HepG2 (cell line): ENCODE measurements around the gene DIAPH3. TPM values are rescaled to one million over a fixed set of nuclear protein-coding genes. Genes with fewer than 3 reads are reported as not detected.

Experiments
- ATAC-seq: fragments of 200-7000 bp; cut with Tn5 transposase; 3 replicates; pipeline ENCODE4 v1.9.1; 2020; ENCODE audit warnings: mild to moderate bottlenecking, moderate library complexity
- BruUV-seq: library from RNA; stranded (reverse); fragments of 400-500 nt; replicated peaks from 2 replicates; lab custom pipeline; 2021; lab: Mats Ljungman, UMichigan
- CTCF ChIA-PET: fragments of 300-600 bp; formaldehyde crosslinking; extraction: SDS; loops from one replicate; lab custom pipeline; 2021; ENCODE audit warnings: low total read pairs, inconsistent platforms, low intra/inter-chr PET ratio; lab: Yijun Ruan, JAX
- POLR2A ChIA-PET: fragments of 350-600 bp; sonication (Branson Sonifier 250); formaldehyde crosslinking; loops from one replicate; lab custom pipeline; 2020; ENCODE audit warnings: antibody characterized with exemption, inconsistent platforms; lab: Yijun Ruan, JAX
- DNase-seq: peaks from one replicate; pipeline ENCODE4 v3.0.0-alpha.2; 2015; ENCODE audit warnings: low spot score
- FAIRE-seq: peaks from 3 replicates; lab custom pipeline; 2011; peaks lifted over from hg19 to GRCh38; lab: Jason Lieb, UNC
- H2AFZ ChIP-seq: one replicate; pipeline ENCODE4 v1.6.1; 2011; ENCODE audit warnings: low read length, inconsistent platforms
- H3K27ac ChIP-seq: fragments of 300-600 bp; 3 replicates; pipeline ENCODE4 v1.8.0; 2011; ENCODE audit warnings: mixed run types, mild to moderate bottlenecking, mixed read lengths, low read length, inconsistent platforms; ENCODE audit not compliant: insufficient read depth; ENCODE audit errors: extremely low read length
- H3K27me3 ChIP-seq, 2 experiments: fragments of 200-600 bp in 1 of 2; 2 replicates in 1 of 2; 3 replicates in 1 of 2; pipeline versions ENCODE4 v1.6.0 to v1.8.0; 2011; ENCODE audit warnings: low read length in 2 of 2, mild to moderate bottlenecking in 2 of 2, moderate library complexity in 2 of 2, inconsistent platforms in 1 of 2; ENCODE audit not compliant: insufficient read depth in 2 of 2, control insufficient read depth in 1 of 2
- H3K36me3 ChIP-seq, 2 experiments: fragments of 200-600 bp in 1 of 2; replicated peaks in 1 of 2; 2 replicates in 1 of 2; 3 replicates in 1 of 2; pipeline versions ENCODE4 v1.5.1 to v1.8.0; 2011; ENCODE audit warnings: low read length in 2 of 2, inconsistent platforms in 1 of 2; ENCODE audit not compliant: insufficient read depth in 2 of 2, control insufficient read depth in 1 of 2
- H3K4me1 ChIP-seq: 2 replicates; pipeline ENCODE4 v1.5.1; 2012; ENCODE audit warnings: low read length, inconsistent platforms; ENCODE audit not compliant: insufficient read depth
- H3K4me2 ChIP-seq: 2 replicates; pipeline ENCODE4 v1.6.0; 2011; ENCODE audit warnings: low read depth, low read length, inconsistent platforms
- H3K4me3 ChIP-seq, 3 experiments: fragments of 200-600 bp in 1 of 3; sonication (generic), shearing (Covaris generic) in 1 of 3; replicated peaks in 1 of 3; 2 replicates each; pipeline ENCODE4 v1.5.1; 2011 to 2016; ENCODE audit warnings: low read length in 3 of 3, inconsistent platforms in 2 of 3, low read depth in 2 of 3, mild to moderate bottlenecking in 2 of 3, control low read depth in 1 of 3, mixed read lengths in 1 of 3; ENCODE audit not compliant: insufficient read depth in 1 of 3
- H3K79me2 ChIP-seq: one replicate; pipeline ENCODE4 v1.6.1; 2011; ENCODE audit warnings: low read length, inconsistent platforms; ENCODE audit not compliant: insufficient read depth
- H3K9ac ChIP-seq: 2 replicates; pipeline ENCODE4 v1.6.0; 2011; ENCODE audit warnings: mild to moderate bottlenecking, low read depth, low read length, inconsistent platforms; ENCODE audit not compliant: insufficient read depth
- H3K9me3 ChIP-seq: 2 replicates; pipeline ENCODE4 v1.5.1; 2012; ENCODE audit warnings: mild to moderate bottlenecking, low read length
- H4K20me1 ChIP-seq: 2 replicates; pipeline ENCODE4 v1.6.0; 2011; ENCODE audit warnings: inconsistent platforms, mild to moderate bottlenecking, low read length, moderate library complexity; ENCODE audit not compliant: insufficient read depth
- CC2D1A ChIP-seq: sonication (generic); formaldehyde crosslinking; IDR thresholded peaks from 2 replicates; pipeline ENCODE4 v1.8.1; 2023; ENCODE audit warnings: mild to moderate bottlenecking, missing genetic modification reagents
- GATAD2A ChIP-seq: IDR thresholded peaks from 2 replicates; pipeline ENCODE4 v1.6.1; 2016
- GPN1 ChIP-seq: sonication (generic); formaldehyde crosslinking; IDR thresholded peaks from 2 replicates; pipeline ENCODE4 v1.5.1; 2020; ENCODE audit warnings: missing genetic modification reagents, borderline replicate concordance
- GTF2F1 ChIP-seq: fragments of 150-350 bp; IDR thresholded peaks from 2 replicates; pipeline ENCODE4 v1.6.1; 2014; ENCODE audit warnings: low read length
- HMGA1 ChIP-seq: sonication (generic); formaldehyde crosslinking; conservative IDR thresholded peaks from 2 replicates; pipeline ENCODE4 v1.4.0; 2020; ENCODE audit warnings: missing genetic modification reagents
- HMGXB4 ChIP-seq, 2 experiments: sonication (generic) in 1 of 2; formaldehyde crosslinking in 1 of 2; IDR thresholded peaks; 2 replicates each; pipeline versions ENCODE4 v1.4.0 to v1.6.1; 2018 to 2020; ENCODE audit warnings: missing genetic modification reagents in 2 of 2, borderline replicate concordance in 1 of 2, low read depth in 1 of 2, mild to moderate bottlenecking in 1 of 2, missing biosample characterization in 1 of 2
- NFKB2 ChIP-seq: sonication (generic); formaldehyde crosslinking; IDR thresholded peaks from 2 replicates; pipeline ENCODE4 v1.4.0; 2020; ENCODE audit warnings: missing genetic modification reagents, borderline replicate concordance
- NFKBIZ ChIP-seq: IDR thresholded peaks from 2 replicates; pipeline ENCODE4 v1.6.1; 2018; ENCODE audit warnings: missing genetic modification reagents, missing compliant biosample characterization
- REL ChIP-seq: sonication (generic); formaldehyde crosslinking; conservative IDR thresholded peaks from 2 replicates; pipeline ENCODE4 v1.8.0; 2022; ENCODE audit warnings: mild to moderate bottlenecking, missing genetic modification reagents, moderate library complexity
- TEAD2 ChIP-seq: sonication (generic); formaldehyde crosslinking; IDR thresholded peaks from 2 replicates; pipeline ENCODE4 v1.9.0; 2021; ENCODE audit warnings: missing genetic modification reagents
- TFDP2 ChIP-seq: sonication (generic); formaldehyde crosslinking; IDR thresholded peaks from 2 replicates; pipeline ENCODE4 v1.4.0; 2020; ENCODE audit warnings: missing genetic modification reagents
- ZBTB7A ChIP-seq: sonication (generic); formaldehyde crosslinking; IDR thresholded peaks from 2 replicates; pipeline ENCODE4 v1.8.0; 2022; ENCODE audit warnings: mild to moderate bottlenecking, missing genetic modification reagents
- ZNF10 ChIP-seq: sonication (generic); formaldehyde crosslinking; IDR thresholded peaks from 2 replicates; pipeline ENCODE4 v1.4.0; 2020; ENCODE audit warnings: mild to moderate bottlenecking, low read depth, missing genetic modification reagents, borderline replicate concordance
- ZNF251 ChIP-seq: sonication (generic); formaldehyde crosslinking; IDR thresholded peaks from 2 replicates; pipeline ENCODE4 v1.9.0; 2021; ENCODE audit warnings: mild to moderate bottlenecking, missing genetic modification reagents
- ZNF431 ChIP-seq: sonication (generic); formaldehyde crosslinking; IDR thresholded peaks from 2 replicates; pipeline ENCODE4 v1.9.0; 2022; ENCODE audit warnings: missing genetic modification reagents, low read depth, mild to moderate bottlenecking, borderline replicate concordance
- ZNF432 ChIP-seq: sonication (generic); formaldehyde crosslinking; IDR thresholded peaks from 2 replicates; pipeline ENCODE4 v1.5.0; 2020; ENCODE audit warnings: missing genetic modification reagents, mild to moderate bottlenecking, borderline replicate concordance
- ZNF562 ChIP-seq: sonication (generic); formaldehyde crosslinking; IDR thresholded peaks from 2 replicates; pipeline ENCODE4 v1.8.0; 2022; ENCODE audit warnings: missing genetic modification reagents, borderline replicate concordance
- ZNF569 ChIP-seq: sonication (generic); formaldehyde crosslinking; IDR thresholded peaks from 2 replicates; pipeline ENCODE4 v1.5.0; 2020; ENCODE audit warnings: mild to moderate bottlenecking, missing genetic modification reagents, moderate library complexity, borderline replicate concordance
- ZSCAN25 ChIP-seq: sonication (generic); formaldehyde crosslinking; IDR thresholded peaks from 2 replicates; pipeline ENCODE4 v1.8.0; 2022; ENCODE audit warnings: mild to moderate bottlenecking, missing genetic modification reagents
- ZSCAN5A ChIP-seq: sonication (generic); formaldehyde crosslinking; IDR thresholded peaks from 2 replicates; pipeline ENCODE4 v1.8.0; 2022; ENCODE audit warnings: mild to moderate bottlenecking, missing genetic modification reagents, borderline replicate concordance
- WGBS: methylation state at CpG from one replicate; pipeline ENCODE4 v1.1.6; 2017; ENCODE audit warnings: low lambda C conversion rate; 5-methylcytosine and 5-hydroxymethylcytosine counted together
- in situ Hi-C: cut with HindIII; loops from 2 replicates; pipeline ENCODE4 v1.10.0; 2017; ENCODE audit warnings: low pct_unique_long_range_greater_than_20kb; ENCODE audit not compliant: extremely low pct_ligation_motif_present
- intact Hi-C: fragments of 100-400 bp; cut with micrococcal nuclease; formaldehyde crosslinking; loops from one replicate; pipeline ENCODE4 v1.10.0; 2022; ENCODE audit not compliant: unreplicated experiment
- polyA plus RNA-seq, 8 experiments: library from polyadenylated mRNA; depleted of rRNA in 3 of 8; stranded (reverse) in 7 of 8; unstranded in 1 of 8; fragments of >200 nt; fragmentation: Illumina TruSeq in 4 of 8; extraction: Trizol in 4 of 8; gene quantifications; 2 replicates each; pipeline versions ENCODE4 v1.2.1 to v1.2.3, GENCODE V29; 2011 to 2016; ENCODE audit warnings: low read depth in 4 of 8, missing spikeins in 1 of 8, mixed read lengths in 1 of 8; ENCODE audit not compliant: insufficient read depth in 1 of 8
- total RNA-seq, 5 experiments: library from RNA; depleted of rRNA; stranded (reverse); fragments of >200 nt; fragmentation: Illumina TruSeq; extraction: Trizol; gene quantifications; 2 replicates each; pipeline ENCODE4 v1.2.3, GENCODE V29; 2016; ENCODE audit warnings: low read depth in 1 of 5

Gene DIAPH3
- total and polyA plus RNA-seq, 2 of the 13 experiments (the other 11 are each of a cell fraction or from before 2014, with no cell fraction given) = 4.0 to 9.3 TPM

GRCh38 chr13:59625111-59625510 is 538.6 kb downstream of the DIAPH3 start:
- no peaks in the 10 kb centered on the region for H4K20me1 ChIP-seq
- WGBS = 8% methylated on average over 2 of the region's 3 CpGs
- FAIRE-seq (no peak), ATAC-seq (no peak), DNase-seq (no peak)
- H3K9me3 ChIP-seq = no peaks in the 10 kb centered on the region
- H2AFZ ChIP-seq = no peak overlapping the region
- H3K4me3 ChIP-seq = no peak overlapping the region
- H3K27ac ChIP-seq = no peak overlapping the region
- intact Hi-C loops = no loop called here
- no peak overlapping the region for H3K9ac ChIP-seq
- ChIA-PET CTCF (no interaction called here), POLR2A (no interaction called here)
- TF ChIP-seq ZNF432 (CRISPR knock-in tag) = no peak
- TF ChIP-seq REL = no peak
- TF ChIP-seq HMGXB4 (CRISPR knock-in tag; IDR thresholded peaks at IDR 0.05; ENCODE audit: borderline replicate concordance in 1 of 2, low read depth in 1 of 2) = no peak
- TF ChIP-seq ZNF251 (CRISPR knock-in tag) = no peak
- no peak for TF ChIP-seq GATAD2A (CRISPR knock-in tag)
- TF ChIP-seq ZSCAN5A (CRISPR knock-in tag) = no peak
- no peak for TF ChIP-seq TFDP2 (CRISPR knock-in tag)
- no peak for TF ChIP-seq NFKB2 (CRISPR knock-in tag)
- no peak for TF ChIP-seq ZNF431
- no peak for TF ChIP-seq TEAD2 (CRISPR knock-in tag)
- no peak for TF ChIP-seq ZNF569 (CRISPR knock-in tag)
- TF ChIP-seq NFKBIZ (CRISPR knock-in tag) = no peak
- TF ChIP-seq ZSCAN25 (CRISPR knock-in tag) = no peak
- TF ChIP-seq GTF2F1 = no peak
- no peak for TF ChIP-seq ZNF562 (CRISPR knock-in tag)
- TF ChIP-seq HMGA1 (CRISPR knock-in tag) = no peak
- TF ChIP-seq ZBTB7A (CRISPR knock-in tag) = no peak
- TF ChIP-seq GPN1 (CRISPR knock-in tag) = no peak
- no peak for TF ChIP-seq CC2D1A (CRISPR knock-in tag)
- TF ChIP-seq ZNF10 (CRISPR knock-in tag) = no peak
- no TSS peak for BruUV-seq
- no peaks in the 10 kb centered on the region for H3K36me3 ChIP-seq
- H3K4me1 ChIP-seq = no peaks in the 10 kb centered on the region
- no peaks in the 10 kb centered on the region for H3K79me2 ChIP-seq
- H3K4me2 ChIP-seq = no peak overlapping the region
- in situ Hi-C loops = no loop called here
- no peaks in the 10 kb centered on the region for H3K27me3 ChIP-seq
